GM03348 (cell line): ENCODE results near the gene DDRGK1.
"Not testable (repeated sequence)": the region's sequence is repeated elsewhere in the genome, so short reads cannot be mapped to it uniquely, and the experiment has no call there.

ENCODE experiments used
- DNase-seq: peaks from one replicate; pipeline ENCODE4 v3.0.0; 2012; ENCODE audit warnings: low spot score

Gene DDRGK1

DNA sequence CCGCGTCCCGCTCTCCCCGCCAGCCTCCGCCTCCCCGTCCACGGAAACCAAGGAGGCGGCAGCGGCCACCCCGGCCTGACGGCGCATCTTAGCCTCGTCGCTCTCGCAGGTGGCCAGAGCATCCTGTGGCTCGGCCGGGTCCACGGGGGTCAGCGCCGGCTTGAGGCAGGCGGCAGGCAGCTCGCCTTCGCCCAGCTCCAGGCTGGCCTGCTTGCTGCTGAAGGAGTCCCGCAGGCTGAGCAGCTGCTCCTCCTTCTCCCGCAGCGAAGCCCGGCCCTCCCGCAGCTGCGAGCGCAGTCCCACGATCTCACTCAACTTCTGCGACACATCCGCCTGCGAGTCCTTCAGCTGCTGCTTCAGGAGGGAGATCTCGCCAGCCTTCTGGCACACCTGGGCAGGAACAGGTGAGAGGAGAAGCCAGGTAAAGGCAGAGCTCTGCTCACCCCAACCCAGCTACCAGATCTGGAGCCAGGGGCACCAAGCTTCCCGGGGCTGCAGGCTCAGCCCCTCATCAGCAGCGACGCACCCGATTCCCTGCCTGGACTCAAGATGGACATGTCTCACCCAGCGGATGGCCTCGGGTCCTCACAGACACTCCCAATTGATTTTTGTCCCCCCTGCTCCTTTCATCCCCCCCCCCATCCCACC lies 39.6 kb downstream of the DDRGK1 start:
- DNase-seq: no peak

DNA sequence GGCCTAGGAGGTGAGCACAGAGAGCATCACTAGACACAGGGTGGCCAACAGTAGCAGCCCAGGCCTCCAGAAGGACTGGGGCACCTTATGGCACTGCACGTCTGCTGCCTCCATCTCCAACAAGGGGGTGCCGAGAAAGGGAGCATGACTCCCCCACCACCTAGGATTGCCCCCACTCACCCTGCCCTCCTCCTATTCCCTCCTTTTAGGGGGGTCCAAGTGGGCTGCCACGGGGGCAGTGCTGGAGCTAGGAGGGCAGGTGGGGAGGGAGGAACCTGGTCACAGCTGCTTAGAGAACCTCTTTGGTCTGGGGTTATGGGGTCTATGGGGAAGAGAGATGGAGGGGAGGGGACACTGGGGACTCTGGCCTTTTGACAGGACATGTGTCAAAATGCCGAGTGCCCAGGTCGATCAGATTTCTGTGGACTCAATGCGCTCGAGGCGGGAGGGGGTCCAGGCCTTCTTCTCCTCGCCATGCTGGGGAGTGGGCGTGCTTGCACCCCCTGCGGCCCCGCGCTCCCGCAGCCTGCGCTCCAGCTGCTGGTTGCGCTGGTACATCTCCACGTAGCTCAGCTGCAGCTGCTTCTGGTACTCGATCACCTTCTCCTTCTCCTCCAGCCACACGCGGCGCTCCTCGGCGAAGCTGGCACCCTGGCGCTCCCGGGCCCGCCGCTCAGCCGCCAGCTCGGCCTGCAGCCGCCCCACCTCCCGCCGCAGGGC lies 40.3 kb downstream of the DDRGK1 start:
- DNase-seq: no peak

GRCh38 chr20:3163099-3164042 lies 41.1 kb downstream of the DDRGK1 start:
- DNase-seq: no peak

DNA sequence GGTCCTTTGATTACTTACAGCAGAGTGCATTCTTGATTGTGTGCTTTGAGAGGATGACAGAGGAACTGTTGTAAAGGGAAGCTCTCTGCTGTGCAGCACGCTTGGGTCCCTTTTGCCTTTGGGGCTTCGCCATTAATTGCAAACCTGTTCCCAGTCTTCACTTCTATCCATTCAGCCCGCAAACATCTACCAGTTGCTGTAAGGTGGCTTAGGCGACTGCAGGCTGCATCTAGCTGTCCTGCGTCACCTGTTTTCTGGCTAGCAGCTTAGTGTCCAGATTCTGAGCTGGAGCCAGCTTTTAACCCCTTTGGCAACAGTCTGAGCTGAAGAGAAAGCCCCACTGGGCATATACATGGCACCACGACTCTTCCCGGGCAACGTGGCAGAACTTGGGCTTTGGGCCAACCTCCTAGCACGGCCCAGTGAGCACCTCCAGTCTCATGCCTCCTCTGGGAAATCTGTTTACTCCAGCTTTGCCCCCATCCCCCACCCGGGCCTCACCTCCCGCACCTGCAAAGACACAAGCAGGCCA lies 42.3 kb downstream of the DDRGK1 start:
- DNase-seq: no peak

DNA sequence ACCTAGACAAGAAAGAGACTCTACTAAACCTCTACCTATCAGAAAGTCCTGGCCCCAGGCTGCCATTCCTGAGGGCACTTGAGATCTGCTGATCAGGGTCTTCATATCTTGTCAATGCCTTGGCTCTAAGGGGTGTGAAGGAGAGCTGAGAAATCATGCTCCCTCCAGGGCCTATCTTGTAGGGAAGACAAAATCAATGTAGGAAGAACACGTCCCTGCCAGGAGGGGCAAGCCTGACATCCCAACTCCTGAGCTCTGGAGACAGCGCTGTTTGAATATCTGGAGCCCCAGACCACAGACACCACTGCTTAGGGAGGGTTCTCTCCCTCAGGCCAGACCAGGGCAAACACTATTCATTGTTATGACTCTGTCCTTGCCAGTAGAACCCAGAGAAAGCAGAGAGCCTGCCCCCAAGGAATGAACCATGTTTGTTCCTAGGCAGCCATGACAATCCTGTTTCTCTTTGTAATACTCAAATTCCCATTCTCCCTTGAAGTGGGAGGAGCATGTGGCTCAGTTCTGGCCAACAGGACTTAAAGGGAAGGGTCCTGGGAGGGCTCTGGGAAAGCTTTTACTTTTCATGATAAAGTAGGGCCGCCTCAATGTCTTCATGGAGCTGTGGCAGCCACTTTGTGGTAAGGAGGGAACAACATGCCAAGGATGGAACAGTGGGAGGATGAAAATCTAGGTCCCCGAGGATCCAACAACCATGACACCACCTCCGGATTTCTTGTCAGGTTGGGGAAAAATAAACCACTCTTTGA lies 43.0 kb downstream of the DDRGK1 start:
- no peak for DNase-seq

DNA sequence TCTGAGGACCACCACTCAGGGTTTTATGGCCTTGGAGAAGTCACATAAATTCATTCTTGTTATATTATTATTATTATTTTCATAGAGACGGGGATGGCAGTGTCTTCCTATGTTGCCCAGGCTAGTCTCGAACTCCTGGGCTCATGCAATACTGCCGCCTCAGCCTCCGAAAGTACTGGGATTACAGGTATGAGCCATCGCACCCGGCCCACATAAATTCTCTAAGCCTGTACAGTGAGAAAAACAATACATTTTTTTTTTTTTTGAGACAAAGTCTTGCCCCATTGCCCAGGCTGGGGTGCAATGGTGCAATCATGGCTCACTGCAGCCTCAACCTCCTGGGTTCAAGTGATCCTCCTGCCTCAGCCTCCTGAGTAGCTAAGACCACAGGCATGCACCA lies 44.1 kb downstream of the DDRGK1 start:
- DNase-seq: no peak

DNA sequence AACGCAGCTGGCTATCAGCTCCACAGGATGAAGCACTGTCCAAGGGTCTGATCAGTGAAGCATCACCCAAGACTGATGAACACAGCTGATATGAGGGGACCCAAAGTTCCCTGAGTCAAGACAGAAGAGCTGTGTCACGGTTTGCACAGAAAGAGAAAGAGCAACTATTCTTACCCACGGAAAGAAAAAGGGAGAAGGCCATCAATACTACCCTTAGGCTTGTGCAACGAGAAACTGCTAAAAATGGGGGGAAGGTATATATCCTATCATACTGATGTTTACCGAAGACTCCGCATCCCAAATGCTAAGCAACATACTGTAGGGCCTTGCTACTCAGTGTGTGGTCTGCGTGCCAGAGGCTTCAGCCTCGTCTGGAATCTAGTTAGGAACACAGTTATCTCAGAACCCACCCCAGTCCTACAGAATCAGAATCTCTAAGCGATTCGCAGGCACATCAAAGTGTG lies 45.5 kb downstream of the DDRGK1 start:
- peak; percentile 27 for DNase-seq

DNA sequence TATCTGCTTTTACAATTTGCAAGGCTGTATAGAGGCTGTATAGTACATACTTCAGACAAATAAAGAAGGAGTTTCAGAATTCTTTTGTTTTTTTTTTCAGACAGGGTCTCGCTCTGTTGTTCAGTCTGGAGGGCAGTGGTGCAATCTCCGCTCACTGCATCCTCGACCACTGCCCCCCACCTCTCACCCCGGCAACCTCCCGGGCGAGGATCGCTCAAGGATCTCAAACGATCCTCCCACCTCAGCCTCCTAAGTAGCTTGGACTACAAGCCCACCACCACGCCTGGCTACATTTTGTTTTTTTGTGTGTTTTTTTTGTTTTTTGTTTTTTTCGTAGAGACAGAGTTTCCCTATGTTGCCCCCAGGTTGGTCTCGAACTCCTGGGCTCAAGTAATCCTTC lies 46.7 kb downstream of the DDRGK1 start:
- DNase-seq: no peak

DNA sequence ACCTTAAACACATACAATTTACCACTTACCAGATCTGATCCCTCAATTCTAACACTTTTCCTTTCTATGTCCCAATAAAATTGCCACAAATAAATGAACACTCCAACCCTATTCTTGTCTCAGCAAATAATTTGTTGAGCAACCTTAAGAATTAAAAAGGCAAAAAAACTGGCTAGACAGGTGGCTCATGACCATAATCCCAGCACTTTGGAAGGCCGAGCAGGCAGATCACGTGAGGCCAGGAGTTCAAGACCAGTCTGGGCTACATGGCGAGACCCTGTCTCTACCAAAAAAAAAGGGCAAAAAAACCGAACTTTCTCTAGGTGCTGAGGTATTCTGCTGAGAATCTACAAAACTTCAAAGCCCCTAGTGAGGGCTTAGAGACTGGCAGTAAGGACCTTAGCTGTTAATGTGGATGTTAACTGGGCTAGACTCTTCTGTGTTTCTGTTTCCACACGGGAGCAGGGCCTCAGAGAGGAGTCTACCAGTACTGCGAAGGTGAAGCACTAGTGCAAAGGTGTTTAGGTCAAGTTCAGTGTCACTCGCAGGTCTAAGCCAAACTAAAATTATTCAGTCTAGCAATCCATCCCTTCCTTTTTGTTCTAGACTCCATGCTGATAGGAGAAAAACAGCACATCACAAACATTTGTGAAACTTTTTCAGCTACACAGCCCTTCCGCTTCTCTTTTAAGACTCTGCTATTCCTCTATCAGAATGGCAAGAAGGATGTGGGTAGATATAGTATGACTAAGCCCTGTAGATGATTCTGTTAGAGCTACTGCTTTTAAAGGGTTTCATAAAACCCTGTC lies 47.5 kb downstream of the DDRGK1 start:
- no peak for DNase-seq

DNA sequence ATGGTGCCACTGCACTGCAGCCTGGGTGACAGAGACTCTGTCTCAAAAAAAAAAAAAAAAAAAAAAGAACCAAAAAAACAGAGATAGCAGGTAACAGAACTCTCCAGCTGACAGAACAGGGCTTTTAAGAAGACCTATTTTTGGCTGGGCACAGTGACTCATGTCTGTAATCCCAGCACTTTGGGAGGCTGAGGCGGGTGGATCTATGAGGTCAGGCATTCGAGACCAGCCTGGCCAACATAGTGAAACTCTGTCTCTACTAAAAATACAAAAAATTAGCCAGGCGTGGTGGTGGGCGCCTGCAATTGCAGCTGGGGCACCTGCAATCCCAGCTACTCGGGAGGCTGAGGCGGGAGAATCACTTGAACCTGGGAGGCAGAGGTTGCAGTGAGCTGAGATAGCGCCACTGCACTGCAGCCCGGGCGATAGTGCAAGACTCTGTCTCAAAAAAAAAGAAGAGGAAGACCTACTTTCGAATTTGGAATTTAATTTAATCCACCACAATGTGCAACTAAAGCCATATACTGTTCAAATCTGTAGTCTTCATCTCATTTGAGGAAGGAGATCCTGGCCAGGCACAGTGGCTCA lies 52.3 kb downstream of the DDRGK1 start:
- not testable (repeated sequence) for DNase-seq

GRCh38 chr20:3150908-3151307 lies 53.6 kb downstream of the DDRGK1 start:
- DNase-seq: no peak

GRCh38 chr20:3146732-3147341 lies 57.6 kb downstream of the DDRGK1 start:
- no peak for DNase-seq

DNA sequence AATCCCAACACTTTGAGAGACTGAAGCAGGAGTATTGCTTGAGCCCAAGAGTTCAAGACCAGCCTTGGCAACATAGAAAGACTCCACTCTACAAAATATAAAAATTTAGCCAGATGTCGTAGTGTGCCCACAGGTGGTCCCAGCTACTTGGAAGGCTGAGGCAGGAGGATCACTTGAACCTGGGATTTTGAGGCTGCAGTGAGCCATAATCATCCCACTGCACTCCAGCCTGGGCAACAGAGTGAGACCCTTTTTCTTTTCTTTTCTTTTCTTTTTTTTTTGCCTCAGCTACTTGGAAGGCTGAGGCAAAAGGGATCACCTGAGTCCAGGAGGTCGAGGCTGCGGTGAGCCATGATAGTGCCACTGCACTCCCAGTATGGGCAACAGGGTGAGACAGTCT lies 62.7 kb downstream of the DDRGK1 start:
- DNase-seq: no peak
